ENCODE results near the gene DLG4.

DNA sequence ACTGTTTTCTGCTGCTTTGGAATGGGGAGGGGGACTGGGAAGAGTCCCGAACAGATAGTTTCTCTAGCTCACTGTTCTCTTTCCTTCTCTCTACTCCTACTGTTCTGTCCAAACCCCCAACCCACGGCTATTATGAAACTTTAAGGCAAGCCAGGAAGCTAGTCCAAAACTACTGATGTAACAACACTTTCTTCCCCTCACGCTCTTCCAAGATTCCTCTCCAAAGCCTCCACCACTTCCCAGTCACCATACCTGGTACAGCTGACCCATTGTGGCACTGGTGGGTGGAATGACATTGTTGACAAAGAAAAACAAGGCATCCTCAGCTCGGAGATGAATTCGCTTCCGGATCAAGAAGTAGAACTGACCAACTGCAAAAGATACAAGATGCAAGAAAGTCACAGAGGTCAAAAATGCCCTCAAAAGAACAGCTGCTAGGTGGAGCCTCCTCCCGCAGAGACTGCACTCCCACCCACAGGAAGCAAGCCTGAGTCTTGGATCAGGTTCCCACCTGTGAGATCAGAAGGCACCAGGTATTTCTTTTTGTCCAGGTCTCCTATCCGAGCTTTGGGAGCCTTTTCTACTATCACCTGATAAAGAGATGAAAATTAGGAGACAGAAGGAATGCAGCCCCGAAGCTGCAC is 21.6 kb upstream of the DLG4 start:
- TF ChIP-seq, protein P1, sequence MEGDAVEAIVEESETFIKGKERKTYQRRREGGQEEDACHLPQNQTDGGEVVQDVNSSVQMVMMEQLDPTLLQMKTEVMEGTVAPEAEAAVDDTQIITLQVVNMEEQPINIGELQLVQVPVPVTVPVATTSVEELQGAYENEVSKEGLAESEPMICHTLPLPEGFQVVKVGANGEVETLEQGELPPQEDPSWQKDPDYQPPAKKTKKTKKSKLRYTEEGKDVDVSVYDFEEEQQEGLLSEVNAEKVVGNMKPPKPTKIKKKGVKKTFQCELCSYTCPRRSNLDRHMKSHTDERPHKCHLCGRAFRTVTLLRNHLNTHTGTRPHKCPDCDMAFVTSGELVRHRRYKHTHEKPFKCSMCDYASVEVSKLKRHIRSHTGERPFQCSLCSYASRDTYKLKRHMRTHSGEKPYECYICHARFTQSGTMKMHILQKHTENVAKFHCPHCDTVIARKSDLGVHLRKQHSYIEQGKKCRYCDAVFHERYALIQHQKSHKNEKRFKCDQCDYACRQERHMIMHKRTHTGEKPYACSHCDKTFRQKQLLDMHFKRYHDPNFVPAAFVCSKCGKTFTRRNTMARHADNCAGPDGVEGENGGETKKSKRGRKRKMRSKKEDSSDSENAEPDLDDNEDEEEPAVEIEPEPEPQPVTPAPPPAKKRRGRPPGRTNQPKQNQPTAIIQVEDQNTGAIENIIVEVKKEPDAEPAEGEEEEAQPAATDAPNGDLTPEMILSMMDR (IDR thresholded peaks at IDR 0.05) = no peak
- no peak for TF ChIP-seq POLR2A (IDR thresholded peaks at IDR 0.05)

Data from ovary (tissue), 3 donors.